ENCODE measurements around the gene PABPN1L. TPM values are rescaled to one million over a fixed set of nuclear protein-coding genes. Genes with fewer than 3 reads are reported as not detected.
A peak's percentile ranks its signal among the peaks of the same experiment; 100 is the strongest.

The PABPN1L gene
- total and polyA plus RNA-seq, 7 donors: 0.15 TPM; not detected in 6

DNA sequence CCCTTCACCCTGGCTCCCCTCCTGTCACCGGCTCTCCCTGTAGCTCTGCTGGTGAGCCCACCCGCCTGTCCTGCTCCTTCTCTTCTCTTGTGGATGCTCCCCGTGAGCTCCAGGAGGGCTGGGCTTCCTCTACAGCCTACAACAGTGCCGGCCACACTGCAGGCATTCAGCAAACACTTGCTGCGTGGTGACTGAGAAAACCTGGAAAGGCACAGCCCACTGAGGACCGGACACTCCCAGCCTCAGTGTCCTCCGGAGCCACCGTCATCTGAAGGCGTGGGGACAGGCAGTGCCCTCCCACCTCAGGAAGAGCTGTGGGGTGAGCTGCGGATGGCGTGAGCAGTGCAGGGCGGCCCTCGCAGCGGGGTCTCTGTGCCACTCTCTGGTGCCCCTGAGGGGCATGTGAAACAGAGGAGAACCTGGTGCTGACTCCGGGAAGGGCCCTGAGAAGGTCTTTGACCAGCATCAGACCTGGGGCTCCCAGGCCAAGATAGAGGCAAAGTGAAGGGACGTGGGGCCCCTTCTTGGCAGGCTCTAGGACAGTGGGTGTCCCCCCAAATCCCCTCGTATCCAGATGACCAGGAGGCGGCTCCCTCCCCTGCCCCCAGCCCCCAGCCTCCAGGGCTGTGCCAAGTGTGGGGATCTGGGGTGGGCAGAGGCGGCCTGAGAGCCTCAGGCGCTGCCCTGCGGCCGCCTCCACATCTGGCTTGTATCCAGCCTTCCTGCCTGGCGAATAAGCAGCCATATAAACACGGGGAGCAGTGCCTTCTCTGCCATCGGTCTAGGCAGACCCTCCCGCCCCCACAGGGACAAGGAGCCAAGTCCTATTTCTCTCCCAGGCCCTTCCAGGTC is 44.0 kb upstream of the PABPN1L start:
- Histone ChIP-seq H3K27ac (no peak overlapping the region), H3K36me3 (no peaks in the 10 kb centered on the region), H3K4me1 (peaks cover 0 to 8% (median 1%) of the 10 kb centered on the region in 4 donors), H3K27me3 (peaks cover 0 to 50% (median 38%) of the 10 kb centered on the region in 3 donors), H3K4me3 (no peak overlapping the region), H3K9me3 (no peaks in the 10 kb centered on the region)
- no peak for DNase-seq
- 48 to 74% methylated on average over 26 of the region's 26 CpGs for WGBS, 2 donors
- intact Hi-C loops (cut with DNase I): no loop called here
- TF ChIP-seq, protein P1, sequence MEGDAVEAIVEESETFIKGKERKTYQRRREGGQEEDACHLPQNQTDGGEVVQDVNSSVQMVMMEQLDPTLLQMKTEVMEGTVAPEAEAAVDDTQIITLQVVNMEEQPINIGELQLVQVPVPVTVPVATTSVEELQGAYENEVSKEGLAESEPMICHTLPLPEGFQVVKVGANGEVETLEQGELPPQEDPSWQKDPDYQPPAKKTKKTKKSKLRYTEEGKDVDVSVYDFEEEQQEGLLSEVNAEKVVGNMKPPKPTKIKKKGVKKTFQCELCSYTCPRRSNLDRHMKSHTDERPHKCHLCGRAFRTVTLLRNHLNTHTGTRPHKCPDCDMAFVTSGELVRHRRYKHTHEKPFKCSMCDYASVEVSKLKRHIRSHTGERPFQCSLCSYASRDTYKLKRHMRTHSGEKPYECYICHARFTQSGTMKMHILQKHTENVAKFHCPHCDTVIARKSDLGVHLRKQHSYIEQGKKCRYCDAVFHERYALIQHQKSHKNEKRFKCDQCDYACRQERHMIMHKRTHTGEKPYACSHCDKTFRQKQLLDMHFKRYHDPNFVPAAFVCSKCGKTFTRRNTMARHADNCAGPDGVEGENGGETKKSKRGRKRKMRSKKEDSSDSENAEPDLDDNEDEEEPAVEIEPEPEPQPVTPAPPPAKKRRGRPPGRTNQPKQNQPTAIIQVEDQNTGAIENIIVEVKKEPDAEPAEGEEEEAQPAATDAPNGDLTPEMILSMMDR (IDR thresholded peaks at IDR 0.05): no peak

DNA sequence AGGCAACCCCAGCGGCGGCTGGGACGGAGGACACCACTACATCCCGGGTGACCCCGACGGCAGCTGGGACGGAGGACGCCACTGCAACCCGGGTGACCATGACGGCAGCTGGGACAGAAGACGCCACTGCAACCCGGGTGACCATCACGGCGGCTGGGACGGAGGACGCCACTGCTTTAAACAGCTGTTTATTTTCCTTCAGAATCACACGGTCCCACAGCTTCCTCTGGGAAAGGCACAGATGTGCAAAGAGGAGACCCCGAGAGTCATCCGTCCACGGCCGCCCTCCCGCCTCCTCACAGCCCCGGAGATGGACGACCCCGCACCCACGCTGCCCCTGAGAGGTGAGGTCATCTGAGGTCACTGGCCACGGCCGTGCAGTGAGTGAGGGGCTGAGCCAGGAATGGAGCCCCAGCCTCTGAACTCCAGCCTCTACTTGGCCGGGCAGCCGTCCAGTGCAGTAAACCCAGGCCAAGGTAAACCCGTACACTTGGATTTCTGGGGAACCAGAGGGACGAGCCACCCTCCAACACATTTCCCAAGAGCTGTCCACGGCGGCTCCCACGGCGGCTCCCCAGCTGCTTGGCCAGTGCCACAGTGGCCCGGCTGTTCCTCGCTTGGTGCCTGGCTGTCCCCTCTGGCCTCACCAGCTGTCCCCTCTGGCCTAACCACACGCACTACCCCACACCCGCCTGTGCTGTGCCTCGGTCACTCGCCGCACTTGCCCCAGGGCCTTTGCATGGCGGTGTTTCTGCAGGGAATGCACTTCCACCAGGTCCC is 43.2 kb upstream of the PABPN1L start:
- intact Hi-C loops (cut with DNase I): no loop called here
- 75 to 85% methylated on average over 44 of the region's 44 CpGs for WGBS, 2 donors
- H3K27ac ChIP-seq: no peak overlapping the region

DNA sequence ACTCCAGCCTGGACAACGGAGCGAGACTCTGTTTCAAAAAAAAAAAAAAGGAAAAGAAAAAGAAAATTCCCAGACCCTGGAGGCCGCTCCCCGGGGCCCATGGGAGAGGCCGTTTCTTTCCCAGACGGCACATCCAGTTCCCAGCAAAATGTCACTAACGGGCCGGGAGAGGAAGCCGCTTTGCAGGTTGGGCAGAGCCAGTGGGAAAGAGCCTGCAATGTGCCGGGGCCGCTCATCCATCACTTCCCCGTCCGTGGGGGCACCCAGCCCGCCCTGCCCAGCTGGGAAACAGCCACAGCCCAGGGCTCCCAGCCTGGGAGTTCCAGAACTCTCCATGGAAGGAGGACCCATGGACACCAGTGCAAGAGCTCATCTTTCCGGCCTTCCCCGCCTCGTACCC is 41.8 kb upstream of the PABPN1L start:
- DNase-seq: no peak
- H3K4me3 ChIP-seq: no peak overlapping the region
- TF ChIP-seq EP300 (IDR thresholded peaks at IDR 0.05) (no peak), POLR2A (IDR thresholded peaks at IDR 0.05) (no peak), POLR2AphosphoS5 (IDR thresholded peaks at IDR 0.05) (no peak)
- TF ChIP-seq, protein P1 (IDR thresholded peaks at IDR 0.05): no peak
- no peaks in the 10 kb centered on the region for H3K36me3 ChIP-seq
- WGBS, 2 donors: 82 to 86% methylated on average over 17 of the region's 17 CpGs
- no peaks in the 10 kb centered on the region for H3K9me3 ChIP-seq
- intact Hi-C loops (cut with DNase I): no loop called here
- H3K27me3 ChIP-seq: peaks cover 0 to 31% (median 23%) of the 10 kb centered on the region in 3 donors
- H3K4me1 ChIP-seq: peaks cover 0 to 8% (median 1%) of the 10 kb centered on the region in 4 donors
- peak overlapping the region in 1 of 4 donors; percentile 14 for H3K27ac ChIP-seq

More for the DNA sequence above, 43.2 kb upstream of the PABPN1L start:
- Histone ChIP-seq H3K36me3 (no peaks in the 10 kb centered on the region), H3K4me1 (peaks cover 0 to 8% (median 1%) of the 10 kb centered on the region in 4 donors), H3K27me3 (peaks cover 0 to 44% (median 33%) of the 10 kb centered on the region in 3 donors), H3K9me3 (no peaks in the 10 kb centered on the region), H3K4me3 (no peak overlapping the region)
- no peak for DNase-seq
- no peak for TF ChIP-seq EP300 (IDR thresholded peaks at IDR 0.05)

DNA sequence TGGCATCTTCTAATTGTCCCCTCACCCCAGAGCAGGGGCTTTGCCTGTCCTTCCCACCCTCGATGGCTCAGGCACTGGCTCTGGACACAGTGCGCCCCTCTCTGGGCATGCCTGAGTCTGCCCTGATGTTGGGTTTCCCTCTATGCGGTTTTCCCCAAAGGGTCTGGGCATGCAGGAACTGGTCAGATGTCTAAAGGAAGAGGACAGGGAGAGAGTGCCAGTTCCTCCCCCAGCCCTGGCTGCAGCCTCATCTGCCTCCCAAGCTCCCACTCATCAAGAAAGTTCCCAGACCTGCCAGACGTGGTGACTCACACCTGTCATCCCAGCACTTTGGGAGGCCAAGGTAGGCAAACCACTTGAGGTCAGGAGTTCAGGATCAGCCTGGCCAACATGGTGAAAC is 41.3 kb upstream of the PABPN1L start:
- Histone ChIP-seq H3K4me1 (peaks cover 0 to 8% (median 1%) of the 10 kb centered on the region in 4 donors), H3K27ac (no peak overlapping the region), H3K27me3 (peaks cover 0 to 26% (median 19%) of the 10 kb centered on the region in 3 donors), H3K9me3 (no peaks in the 10 kb centered on the region), H3K4me3 (no peak overlapping the region), H3K36me3 (no peaks in the 10 kb centered on the region)
- no peak for TF ChIP-seq POLR2A (IDR thresholded peaks at IDR 0.05)
- no peak for TF ChIP-seq POLR2AphosphoS5 (IDR thresholded peaks at IDR 0.05)
- no peak for TF ChIP-seq EP300 (IDR thresholded peaks at IDR 0.05)
- intact Hi-C loops (cut with DNase I): no loop called here
- 64 to 83% methylated on average over 4 of the region's 4 CpGs for WGBS, 2 donors
- DNase-seq: no peak

DNA sequence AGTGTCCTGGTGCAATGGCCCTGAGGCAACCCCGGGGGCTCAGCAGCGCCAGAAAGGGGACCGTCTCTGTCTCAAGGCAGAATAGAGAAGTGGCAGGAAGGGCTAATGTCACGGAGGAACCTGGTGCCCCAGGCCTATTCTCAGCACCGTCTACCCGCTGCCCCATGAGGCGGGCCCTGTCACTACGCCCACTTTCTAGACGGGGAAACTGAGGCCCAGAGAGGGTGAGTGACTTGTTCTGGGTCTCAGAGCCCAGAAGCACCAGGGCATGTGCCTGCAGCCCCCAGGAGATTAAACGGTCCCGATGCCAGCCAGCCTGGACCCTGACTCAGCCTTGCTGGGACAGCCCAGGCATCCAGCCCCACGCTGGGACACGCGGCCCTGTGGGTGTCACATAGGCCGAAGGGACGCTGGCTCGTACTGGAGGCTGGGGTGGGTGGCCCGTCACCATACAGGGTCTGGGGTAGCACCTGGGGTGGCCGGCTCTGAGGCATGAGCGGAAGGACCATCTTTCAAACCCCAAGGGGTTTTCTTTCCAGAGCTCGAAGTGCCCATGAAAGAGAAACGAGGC is 40.2 kb upstream of the PABPN1L start:
- peaks cover 0 to 8% (median 1%) of the 10 kb centered on the region in 4 donors for H3K4me1 ChIP-seq
- TF ChIP-seq POLR2AphosphoS5 (IDR thresholded peaks at IDR 0.05) (no peak), EP300 (IDR thresholded peaks at IDR 0.05) (no peak), POLR2A (IDR thresholded peaks at IDR 0.05) (no peak)
- TF ChIP-seq, protein P1 (IDR thresholded peaks at IDR 0.05): no peak
- H3K27me3 ChIP-seq: peaks cover 0 to 14% (median 8%) of the 10 kb centered on the region in 3 donors

More for the DNA sequence above, 40.2 kb upstream of the PABPN1L start:
- H3K36me3 ChIP-seq: no peaks in the 10 kb centered on the region
- DNase-seq: no peak
- H3K27ac ChIP-seq: no peak overlapping the region
- intact Hi-C loops (cut with DNase I): no loop called here
- no peaks in the 10 kb centered on the region for H3K9me3 ChIP-seq
- H3K4me3 ChIP-seq: no peak overlapping the region
- 88 to 92% methylated on average over 22 of the region's 22 CpGs for WGBS, 2 donors

Data from sigmoid colon (tissue), 7 donors.